SU-DHL-6 (cell line): ENCODE measurements around the gene NLRP6.

Source experiments
- H2AFZ ChIP-seq: fragments of 200-600 bp; sonication (generic); 2 replicates; pipeline ENCODE4 v1.6.1; 2014; ENCODE audit warnings: low read depth, mild to moderate bottlenecking, moderate library complexity, mixed read lengths, antibody characterized with exemption, low read length; ENCODE audit not compliant: severe bottlenecking
- H3F3A ChIP-seq: fragments of 200-600 bp; shearing (Covaris generic); 2 replicates; pipeline ENCODE4 v1.6.0; 2016; ENCODE audit warnings: antibody characterized with exemption, mild to moderate bottlenecking; ENCODE audit not compliant: insufficient read depth
- H3K27ac ChIP-seq: fragments of 200-600 bp; sonication (generic); 2 replicates; pipeline ENCODE4 v1.5.1; 2016; ENCODE audit warnings: low read depth, mild to moderate bottlenecking, low read length, moderate library complexity, mixed read lengths
- H3K27me3 ChIP-seq: fragments of 200-600 bp; sonication (generic), shearing (Covaris generic); 2 replicates; pipeline ENCODE4 v1.6.0; 2014; ENCODE audit warnings: mild to moderate bottlenecking, low read length
- H3K36me3 ChIP-seq: fragments of 200-600 bp; sonication (generic); 2 replicates; pipeline ENCODE4 v1.6.1; 2014; ENCODE audit warnings: mild to moderate bottlenecking, low read length, mixed read lengths
- H3K4me2 ChIP-seq: fragments of 300-600, 200-600 bp; shearing (Covaris generic), sonication (generic); 2 replicates; pipeline ENCODE4 v1.6.0; 2014; ENCODE audit warnings: low read length, low read depth, mild to moderate bottlenecking; ENCODE audit not compliant: poor library complexity, severe bottlenecking
- H3K4me3 ChIP-seq: fragments of 200-600 bp; sonication (generic); 2 replicates; pipeline ENCODE4 v1.5.1; 2014; ENCODE audit warnings: antibody characterized with exemption, low read length, mild to moderate bottlenecking, mixed read lengths; ENCODE audit not compliant: insufficient read depth, poor library complexity, severe bottlenecking
- H3K79me2 ChIP-seq: fragments of 200-600 bp; sonication (generic); 2 replicates; pipeline ENCODE4 v1.6.1; 2014; ENCODE audit warnings: mild to moderate bottlenecking, low read length, moderate library complexity; ENCODE audit not compliant: insufficient read depth
- H3K9ac ChIP-seq: fragments of 200-600 bp; sonication (generic); 2 replicates; pipeline ENCODE4 v1.7.0; 2014; ENCODE audit warnings: mild to moderate bottlenecking, low read length
- H3K9me2 ChIP-seq: fragments of 200-600 bp; sonication (generic); replicated peaks from 2 replicates; pipeline ENCODE4 v1.6.1; 2014; ENCODE audit warnings: low read length; ENCODE audit not compliant: insufficient read depth
- H3K9me3 ChIP-seq: fragments of 200-600 bp; sonication (generic); 2 replicates; pipeline ENCODE4 v1.6.1; 2014; ENCODE audit warnings: low read length, mixed read lengths; ENCODE audit not compliant: insufficient read depth
- H4K20me1 ChIP-seq: fragments of 200-600 bp; sonication (generic); 2 replicates; pipeline ENCODE4 v1.6.1; 2014; ENCODE audit warnings: low read depth, mild to moderate bottlenecking, antibody characterized with exemption, low read length, moderate library complexity, mixed read lengths
- EZH2phosphoT487 ChIP-seq: fragments of 200-600 bp; sonication (generic), shearing (Covaris generic); conservative IDR thresholded peaks from 2 replicates; pipeline ENCODE4 v1.6.1; 2018; ENCODE audit warnings: mild to moderate bottlenecking, antibody characterized with exemption, low read length, moderate library complexity, mixed read lengths
- TF ChIP-seq, protein P1 (sequence below): fragments of 200-600 bp; sonication (generic); IDR thresholded peaks from one replicate; pipeline ENCODE4 v1.5.1; 2017; ENCODE audit warnings: antibody characterized with exemption, mild to moderate bottlenecking, low read length, moderate library complexity; ENCODE audit not compliant: insufficient read depth, poor library complexity, severe bottlenecking

Gene NLRP6

GRCh38 chr11:272931-273198, 5.3 kb upstream of the NLRP6 start:
- no peaks in the 10 kb centered on the region for H4K20me1 ChIP-seq
- no peak overlapping the region for H3K4me3 ChIP-seq
- no peaks in the 10 kb centered on the region for H3K9me3 ChIP-seq
- peaks cover 20% of the 10 kb centered on the region for H3F3A ChIP-seq
- H3K27me3 ChIP-seq, result no peaks in the 10 kb centered on the region
- no peaks in the 10 kb centered on the region for H3K36me3 ChIP-seq
- H3K9me2 ChIP-seq, result no peaks in the 10 kb centered on the region
- no peak overlapping the region for H2AFZ ChIP-seq
- no peak overlapping the region for H3K27ac ChIP-seq
- H3K9ac ChIP-seq, result no peak overlapping the region
- no peak overlapping the region for H3K4me2 ChIP-seq
- H3K79me2 ChIP-seq, result no peaks in the 10 kb centered on the region
- TF ChIP-seq, protein P1, sequence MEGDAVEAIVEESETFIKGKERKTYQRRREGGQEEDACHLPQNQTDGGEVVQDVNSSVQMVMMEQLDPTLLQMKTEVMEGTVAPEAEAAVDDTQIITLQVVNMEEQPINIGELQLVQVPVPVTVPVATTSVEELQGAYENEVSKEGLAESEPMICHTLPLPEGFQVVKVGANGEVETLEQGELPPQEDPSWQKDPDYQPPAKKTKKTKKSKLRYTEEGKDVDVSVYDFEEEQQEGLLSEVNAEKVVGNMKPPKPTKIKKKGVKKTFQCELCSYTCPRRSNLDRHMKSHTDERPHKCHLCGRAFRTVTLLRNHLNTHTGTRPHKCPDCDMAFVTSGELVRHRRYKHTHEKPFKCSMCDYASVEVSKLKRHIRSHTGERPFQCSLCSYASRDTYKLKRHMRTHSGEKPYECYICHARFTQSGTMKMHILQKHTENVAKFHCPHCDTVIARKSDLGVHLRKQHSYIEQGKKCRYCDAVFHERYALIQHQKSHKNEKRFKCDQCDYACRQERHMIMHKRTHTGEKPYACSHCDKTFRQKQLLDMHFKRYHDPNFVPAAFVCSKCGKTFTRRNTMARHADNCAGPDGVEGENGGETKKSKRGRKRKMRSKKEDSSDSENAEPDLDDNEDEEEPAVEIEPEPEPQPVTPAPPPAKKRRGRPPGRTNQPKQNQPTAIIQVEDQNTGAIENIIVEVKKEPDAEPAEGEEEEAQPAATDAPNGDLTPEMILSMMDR, result no peak
- no peak for TF ChIP-seq EZH2phosphoT487

- no peaks in the 10 kb centered on the region for H3K27me3 ChIP-seq
- TF ChIP-seq, protein P1, result no peak
- TF ChIP-seq EZH2phosphoT487, result no peak
Observed at GRCh38 chr11:276219-276618, 2.0 kb upstream of the NLRP6 start.

GRCh38 chr11:279040-279965, 1.1 kb downstream of the NLRP6 start:
- H2AFZ ChIP-seq, result no peak overlapping the region
- no peak for TF ChIP-seq EZH2phosphoT487
- TF ChIP-seq, protein P1, result no peak
- H3K4me2 ChIP-seq, result no peak overlapping the region
- H3K9ac ChIP-seq, result no peak overlapping the region
- no peaks in the 10 kb centered on the region for H4K20me1 ChIP-seq
- H3K79me2 ChIP-seq, result no peaks in the 10 kb centered on the region
- no peaks in the 10 kb centered on the region for H3K27me3 ChIP-seq
- H3K4me3 ChIP-seq, result no peak overlapping the region
- no peaks in the 10 kb centered on the region for H3K36me3 ChIP-seq
- H3K9me3 ChIP-seq, result no peaks in the 10 kb centered on the region
- H3K9me2 ChIP-seq, result no peaks in the 10 kb centered on the region
- no peak overlapping the region for H3K27ac ChIP-seq
- H3F3A ChIP-seq, result no peaks in the 10 kb centered on the region

More at GRCh38 chr11:276219-276618, 2.0 kb upstream of the NLRP6 start:
- no peaks in the 10 kb centered on the region for H3K9me3 ChIP-seq
- H3F3A ChIP-seq, result no peaks in the 10 kb centered on the region
- no peaks in the 10 kb centered on the region for H3K36me3 ChIP-seq
- no peak overlapping the region for H3K9ac ChIP-seq
- no peaks in the 10 kb centered on the region for H4K20me1 ChIP-seq
- H3K27ac ChIP-seq, result no peak overlapping the region
- H2AFZ ChIP-seq, result no peak overlapping the region
- no peak overlapping the region for H3K4me2 ChIP-seq
- no peak overlapping the region for H3K4me3 ChIP-seq
- H3K79me2 ChIP-seq, result no peaks in the 10 kb centered on the region
- H3K9me2 ChIP-seq, result no peaks in the 10 kb centered on the region
